ENCODE measurements around the gene HPX.
"Not testable (repeated sequence)": the region's sequence is repeated elsewhere in the genome, so short reads cannot be mapped to it uniquely, and the experiment has no call there.

The HPX gene

GRCh38 chr11:6397636-6398035, 43.2 kb downstream of the HPX start:
- Histone ChIP-seq H3K79me2 (ENCODE audit: low read length) (no peaks in the 10 kb centered on the region), H3K9me3 (ENCODE audit: insufficient read depth, low read length) (no peaks in the 10 kb centered on the region), H3K4me3 (ENCODE audit: low read length) (no peak overlapping the region), H3K27ac (ENCODE audit: low read length) (no peak overlapping the region), H2AFZ (ENCODE audit: low read depth, low read length) (no peak overlapping the region), H3K4me1 (ENCODE audit: low read length) (peaks cover 15% of the 10 kb centered on the region), H4K20me1 (ENCODE audit: insufficient read depth, low read length) (no peaks in the 10 kb centered on the region), H3K4me2 (ENCODE audit: low read length) (no peak overlapping the region), H3K27me3 (ENCODE audit: low read depth, low read length) (no peaks in the 10 kb centered on the region), H3K9ac (ENCODE audit: low read length) (no peak overlapping the region), H3K36me3 (replicated peaks; ENCODE audit: low read depth, low read length) (no peaks in the 10 kb centered on the region)
- TF ChIP-seq EZH2phosphoT487 (IDR thresholded peaks at IDR 0.05; ENCODE audit: low read depth) (no peak), CTCF (IDR thresholded peaks at IDR 0.05; ENCODE audit: low read depth, low read length) (no peak)

- H3K27me3 ChIP-seq (ENCODE audit: low read depth, low read length) = no peaks in the 10 kb centered on the region
- no peaks in the 10 kb centered on the region for H3K36me3 ChIP-seq (replicated peaks; ENCODE audit: low read depth, low read length)
- no peaks in the 10 kb centered on the region for H3K9me3 ChIP-seq (ENCODE audit: insufficient read depth, low read length)
- no peak overlapping the region for H3K9ac ChIP-seq (ENCODE audit: low read length)
- H3K27ac ChIP-seq (ENCODE audit: low read length) = no peak overlapping the region
- H3K4me2 ChIP-seq (ENCODE audit: low read length) = no peak overlapping the region
- peaks cover 10% of the 10 kb centered on the region for H3K4me1 ChIP-seq (ENCODE audit: low read length)
- H3K4me3 ChIP-seq (ENCODE audit: low read length) = no peak overlapping the region
- TF ChIP-seq EZH2phosphoT487 (IDR thresholded peaks at IDR 0.05; ENCODE audit: low read depth) = no peak
- no peak for TF ChIP-seq CTCF (IDR thresholded peaks at IDR 0.05; ENCODE audit: low read depth, low read length)
- no peaks in the 10 kb centered on the region for H4K20me1 ChIP-seq (ENCODE audit: insufficient read depth, low read length)
- H2AFZ ChIP-seq (ENCODE audit: low read depth, low read length) = no peak overlapping the region
- H3K79me2 ChIP-seq (ENCODE audit: low read length) = no peaks in the 10 kb centered on the region
These were observed 43.6 kb downstream of the HPX start for GRCh38 chr11:6397156-6397555.

- Histone ChIP-seq H3K4me3 (ENCODE audit: low read length) (no peak overlapping the region), H3K79me2 (ENCODE audit: low read length) (no peaks in the 10 kb centered on the region), H3K36me3 (replicated peaks; ENCODE audit: low read depth, low read length) (no peaks in the 10 kb centered on the region), H3K27me3 (ENCODE audit: low read depth, low read length) (no peaks in the 10 kb centered on the region), H3K4me1 (ENCODE audit: low read length) (peaks cover 4% of the 10 kb centered on the region), H3K9ac (ENCODE audit: low read length) (no peak overlapping the region), H3K4me2 (ENCODE audit: low read length) (no peak overlapping the region), H3K9me3 (ENCODE audit: insufficient read depth, low read length) (no peaks in the 10 kb centered on the region), H2AFZ (ENCODE audit: low read depth, low read length) (no peak overlapping the region), H4K20me1 (ENCODE audit: insufficient read depth, low read length) (no peaks in the 10 kb centered on the region), H3K27ac (ENCODE audit: low read length) (no peak overlapping the region)
- TF ChIP-seq CTCF (IDR thresholded peaks at IDR 0.05; ENCODE audit: low read depth, low read length) = no peak
- no peak for TF ChIP-seq EZH2phosphoT487 (IDR thresholded peaks at IDR 0.05; ENCODE audit: low read depth)
These were observed 45.2 kb downstream of the HPX start for GRCh38 chr11:6395470-6396060.

- Histone ChIP-seq H3K36me3 (replicated peaks; ENCODE audit: low read depth, low read length) (no peaks in the 10 kb centered on the region), H3K27ac (ENCODE audit: low read length) (no peak overlapping the region), H3K79me2 (ENCODE audit: low read length) (no peaks in the 10 kb centered on the region), H3K4me3 (ENCODE audit: low read length) (no peak overlapping the region), H3K9me3 (ENCODE audit: insufficient read depth, low read length) (no peaks in the 10 kb centered on the region), H3K4me1 (ENCODE audit: low read length) (peaks cover 10% of the 10 kb centered on the region), H2AFZ (ENCODE audit: low read depth, low read length) (no peak overlapping the region), H3K9ac (ENCODE audit: low read length) (no peak overlapping the region), H4K20me1 (ENCODE audit: insufficient read depth, low read length) (no peaks in the 10 kb centered on the region), H3K4me2 (ENCODE audit: low read length) (no peak overlapping the region), H3K27me3 (ENCODE audit: low read depth, low read length) (no peaks in the 10 kb centered on the region)
- no peak for TF ChIP-seq EZH2phosphoT487 (IDR thresholded peaks at IDR 0.05; ENCODE audit: low read depth)
- no peak for TF ChIP-seq CTCF (IDR thresholded peaks at IDR 0.05; ENCODE audit: low read depth, low read length)
These were observed 46.7 kb downstream of the HPX start for GRCh38 chr11:6393989-6394670.

- not testable (repeated sequence) for H3K79me2 ChIP-seq (ENCODE audit: low read length); H3K36me3 ChIP-seq (replicated peaks; ENCODE audit: low read depth, low read length); H4K20me1 ChIP-seq (ENCODE audit: insufficient read depth, low read length); H3K4me3 ChIP-seq (ENCODE audit: low read length); H3K4me2 ChIP-seq (ENCODE audit: low read length); H3K27me3 ChIP-seq (ENCODE audit: low read depth, low read length); H3K27ac ChIP-seq (ENCODE audit: low read length); H2AFZ ChIP-seq (ENCODE audit: low read depth, low read length); H3K9me3 ChIP-seq (ENCODE audit: insufficient read depth, low read length); H3K9ac ChIP-seq (ENCODE audit: low read length)
- peaks cover 12% of the 10 kb centered on the region for H3K4me1 ChIP-seq (ENCODE audit: low read length)
These were observed 48.5 kb downstream of the HPX start for GRCh38 chr11:6392251-6392650.
